Stromal cell of bone marrow (primary cell): ENCODE results near the gene POU4F1.
"Not testable (repeated sequence)": the region's sequence is repeated elsewhere in the genome, so short reads cannot be mapped to it uniquely, and the experiment has no call there.

ENCODE experiments used
- DNase-seq: peaks from one replicate; pipeline ENCODE4 v3.0.0-alpha.2; 2012; ENCODE audit warnings: low read depth

POU4F1 gene, protein sequence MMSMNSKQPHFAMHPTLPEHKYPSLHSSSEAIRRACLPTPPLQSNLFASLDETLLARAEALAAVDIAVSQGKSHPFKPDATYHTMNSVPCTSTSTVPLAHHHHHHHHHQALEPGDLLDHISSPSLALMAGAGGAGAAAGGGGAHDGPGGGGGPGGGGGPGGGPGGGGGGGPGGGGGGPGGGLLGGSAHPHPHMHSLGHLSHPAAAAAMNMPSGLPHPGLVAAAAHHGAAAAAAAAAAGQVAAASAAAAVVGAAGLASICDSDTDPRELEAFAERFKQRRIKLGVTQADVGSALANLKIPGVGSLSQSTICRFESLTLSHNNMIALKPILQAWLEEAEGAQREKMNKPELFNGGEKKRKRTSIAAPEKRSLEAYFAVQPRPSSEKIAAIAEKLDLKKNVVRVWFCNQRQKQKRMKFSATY

DNA sequence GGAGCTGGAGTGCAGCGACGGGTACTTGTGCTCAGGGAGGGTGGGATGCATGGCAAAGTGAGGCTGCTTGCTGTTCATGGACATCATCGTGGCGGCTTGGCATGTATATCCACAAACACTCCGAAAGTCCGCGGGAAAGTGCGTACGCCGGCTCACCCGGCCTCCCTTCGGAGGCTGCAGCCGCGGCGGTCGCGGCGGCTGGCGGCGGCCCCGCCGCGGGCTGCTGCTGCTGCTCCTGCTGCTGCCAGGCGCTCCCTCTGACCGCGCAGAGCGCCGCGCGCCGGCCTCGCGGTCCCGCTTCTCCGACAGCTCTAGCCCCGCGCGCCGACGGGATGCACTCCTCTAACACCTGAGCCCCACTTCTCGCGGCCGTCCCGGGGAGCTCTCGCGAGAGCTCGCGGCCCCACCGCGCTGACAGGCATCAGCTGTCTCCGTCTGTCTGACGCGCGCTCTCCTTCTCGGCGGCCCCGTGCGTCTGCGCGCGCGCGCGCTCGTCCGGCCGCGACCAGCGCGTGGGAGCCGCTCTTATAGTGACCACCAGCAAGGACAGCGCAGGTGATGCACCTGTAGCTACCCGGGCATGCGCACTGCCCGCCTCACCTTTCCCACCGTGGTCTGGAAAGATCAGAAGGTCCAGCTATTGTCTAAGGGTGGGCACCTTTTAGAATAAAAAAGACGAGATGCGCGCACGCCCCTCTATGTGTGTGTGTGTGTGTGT lies at the start of gene POU4F1:
Gene POU4F1 (minus strand): TSS at position 313 of the 718 bp plus-strand sequence. CDS start 226 bp downstream, at position 87.
- DNase-seq: no peak

DNA sequence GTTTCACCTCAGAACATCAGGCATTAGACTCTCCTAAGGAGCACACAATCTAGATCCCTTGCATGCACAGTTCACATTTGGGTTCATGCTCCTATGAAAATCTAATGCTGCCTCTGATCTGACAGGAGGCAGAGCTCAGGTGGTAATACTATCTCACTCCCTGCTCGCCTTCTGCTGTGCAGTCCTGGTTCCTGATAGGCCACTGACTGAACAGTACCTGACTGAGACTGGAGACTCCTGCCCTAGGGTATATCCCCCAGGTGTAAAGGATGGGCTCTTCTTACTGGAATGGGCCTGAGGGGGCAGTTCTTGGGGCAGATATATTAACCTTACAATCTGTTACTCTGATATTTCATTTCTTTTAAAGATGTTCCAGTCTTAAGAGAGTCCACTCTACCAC lies 49.3 kb upstream of the POU4F1 start:
- DNase-seq: no peak

DNA sequence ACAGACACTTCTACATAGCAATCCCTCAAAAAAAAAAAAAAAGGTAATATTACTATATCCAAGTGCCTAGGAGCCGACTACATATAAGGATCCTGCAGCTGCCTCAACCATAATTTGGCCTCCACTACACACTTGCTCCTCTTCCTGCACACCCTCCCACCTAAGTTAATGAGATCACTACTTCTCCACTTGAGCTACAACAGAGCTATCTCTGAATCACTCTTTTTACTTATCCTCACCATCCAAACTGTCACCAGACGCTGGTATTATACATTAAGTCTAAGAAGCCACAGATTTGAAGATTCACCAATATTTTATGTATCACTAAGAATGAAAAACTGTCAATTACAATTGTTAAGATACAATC lies 47.3 kb upstream of the POU4F1 start:
- no peak for DNase-seq

DNA sequence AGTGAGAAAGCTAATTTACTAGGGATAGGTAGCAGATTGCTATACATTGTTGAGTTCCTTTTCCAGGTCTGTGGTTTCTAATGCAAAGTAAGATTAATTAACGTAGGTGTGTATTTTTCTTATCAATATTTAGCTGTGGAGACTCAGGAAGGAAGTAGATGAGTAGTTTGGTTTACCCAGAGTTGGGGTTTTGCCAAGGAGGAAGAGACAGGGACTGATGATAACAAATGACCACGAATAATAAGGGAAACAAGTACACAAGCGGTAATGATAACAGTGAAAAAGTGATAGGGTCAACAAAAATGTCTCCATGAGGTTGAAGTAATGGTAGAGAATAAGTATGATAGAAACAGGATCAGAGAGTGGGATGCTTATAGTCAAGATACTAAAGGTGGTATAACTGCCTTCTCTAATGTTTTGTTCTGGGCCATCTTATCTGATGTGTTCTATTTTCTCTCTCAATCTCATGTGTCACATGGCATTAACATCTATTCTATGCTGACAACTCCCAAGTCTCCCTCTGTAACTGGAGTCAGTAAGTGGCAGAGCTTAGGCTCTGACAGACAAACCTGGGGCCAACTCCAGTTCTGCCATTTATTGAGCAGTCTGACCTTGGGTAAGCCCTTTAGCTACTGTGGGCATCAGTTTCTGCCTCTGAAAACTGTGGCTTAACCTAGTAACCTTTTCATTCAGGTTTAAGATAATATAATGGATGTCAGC lies 46.8 kb upstream of the POU4F1 start:
- no peak for DNase-seq

DNA sequence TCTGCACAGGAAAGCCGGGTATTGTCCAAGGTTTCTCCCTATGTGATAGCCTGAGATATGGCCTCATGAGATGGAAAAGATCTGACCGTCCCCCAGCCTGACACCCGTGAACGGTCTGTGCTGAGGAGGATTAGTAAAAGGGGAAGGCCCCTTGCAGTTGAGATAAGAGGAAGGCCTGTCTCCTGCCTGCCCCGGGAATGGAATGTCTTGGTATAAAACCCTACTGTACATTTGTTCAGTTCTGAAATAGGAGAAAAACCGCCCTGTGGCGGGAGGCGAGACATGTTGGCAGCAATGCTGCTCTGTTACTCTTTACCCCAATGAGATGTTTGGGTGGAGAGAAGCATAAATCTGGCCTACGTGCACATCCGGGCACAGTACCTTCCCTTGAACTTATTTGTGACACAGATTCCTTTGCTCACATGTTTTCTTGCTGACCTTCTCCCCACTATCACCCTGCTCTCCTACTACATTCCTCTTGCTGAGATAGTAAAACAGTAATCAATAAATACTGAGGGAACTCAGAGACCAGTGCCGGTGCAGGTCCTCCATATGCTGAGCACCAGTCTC lies 43.8 kb upstream of the POU4F1 start:
- DNase-seq: not testable (repeated sequence)

DNA sequence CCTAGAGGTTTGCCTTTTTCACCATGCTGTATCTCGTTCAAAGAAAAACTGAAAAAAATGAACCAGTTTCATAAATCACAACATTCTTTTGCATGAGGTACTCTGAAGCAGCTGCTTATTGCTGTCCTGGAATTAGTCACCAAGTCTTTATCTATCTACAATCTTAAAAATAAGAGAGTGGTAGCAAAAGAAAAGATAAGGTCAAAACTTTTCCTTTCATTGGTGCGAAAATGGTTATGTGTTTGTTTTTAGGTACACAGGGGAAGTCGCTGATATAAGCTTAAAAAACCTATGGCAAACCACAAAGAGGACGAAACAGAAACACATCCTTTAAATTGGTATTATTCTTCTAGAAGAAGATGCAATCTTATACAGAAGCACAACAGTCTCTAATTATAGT lies 34.9 kb upstream of the POU4F1 start:
- DNase-seq: no peak

DNA sequence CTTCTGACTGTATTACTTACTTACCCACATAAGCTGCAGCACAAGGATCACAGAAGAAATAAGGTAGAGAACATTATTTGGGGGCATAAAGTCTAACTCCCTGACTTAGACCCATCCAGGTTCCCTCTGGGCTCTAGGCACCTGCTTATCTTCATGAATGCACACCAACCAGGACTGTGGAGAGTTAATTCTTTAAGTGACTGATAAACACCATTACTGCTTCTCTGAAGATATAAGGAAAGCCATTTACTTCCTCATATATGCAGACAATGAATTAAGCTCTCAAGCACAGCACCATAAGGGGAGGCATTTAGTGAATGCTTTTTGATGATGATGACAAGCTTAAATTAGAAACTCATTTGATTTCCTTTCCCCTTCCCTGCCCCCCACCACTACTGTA lies 33.1 kb upstream of the POU4F1 start:
- DNase-seq: no peak

DNA sequence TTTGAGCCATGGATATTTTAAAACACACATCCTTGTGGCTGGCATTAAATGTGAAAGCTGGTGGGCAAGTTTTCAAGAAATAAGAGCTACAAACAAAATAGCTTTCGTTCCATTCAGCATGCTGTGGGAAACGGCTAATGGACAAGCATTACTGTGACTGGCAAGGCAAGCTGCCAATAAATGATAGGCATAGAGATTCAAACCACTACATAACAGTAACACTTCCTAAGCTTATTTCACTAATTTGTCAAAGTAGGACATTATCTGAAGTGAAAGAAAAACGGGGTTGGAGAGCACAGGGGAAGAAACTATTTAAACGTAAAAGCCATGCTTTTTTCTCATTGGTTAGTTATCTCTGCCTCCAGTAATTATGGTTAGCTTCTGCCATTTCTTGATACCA lies 29.6 kb upstream of the POU4F1 start:
- DNase-seq: no peak

DNA sequence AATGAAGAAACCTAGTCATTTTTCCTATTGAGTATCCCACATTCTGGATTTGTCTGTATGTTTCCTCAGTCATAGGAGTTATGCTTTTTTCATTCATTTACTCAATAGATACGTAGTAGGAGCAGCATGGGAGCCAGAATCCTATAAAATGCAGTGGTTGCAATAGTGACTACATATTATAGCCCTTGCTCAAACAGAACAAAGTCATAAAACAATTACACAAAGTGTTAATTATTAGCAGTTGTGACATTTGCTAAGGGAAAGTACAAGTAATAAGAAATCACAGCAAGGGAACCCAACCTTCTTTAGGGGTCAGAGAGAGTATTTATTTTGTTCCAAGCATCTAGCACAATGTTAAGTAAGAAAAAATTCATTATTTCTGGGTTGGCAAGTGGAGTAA lies 27.7 kb upstream of the POU4F1 start:
- DNase-seq: no peak

DNA sequence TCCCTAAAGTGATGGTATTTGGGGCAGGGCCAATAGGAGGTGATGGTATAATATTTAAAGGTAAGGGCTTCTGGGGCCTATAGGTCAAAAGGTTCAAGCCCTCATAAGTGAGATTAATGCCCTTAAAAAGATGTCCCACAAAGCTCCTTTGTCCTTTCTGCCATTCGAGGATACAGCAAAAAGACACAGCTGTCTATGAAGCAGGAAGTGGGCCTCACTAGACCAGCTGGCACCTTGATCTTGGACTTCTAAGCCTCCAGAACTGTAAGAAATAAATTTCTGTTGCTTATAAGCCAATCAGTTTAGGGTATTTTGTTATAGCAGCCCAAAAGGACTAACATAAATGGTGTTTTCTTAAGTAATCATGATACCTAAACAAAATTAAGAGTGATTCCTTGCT lies 27.2 kb upstream of the POU4F1 start:
- no peak for DNase-seq

DNA sequence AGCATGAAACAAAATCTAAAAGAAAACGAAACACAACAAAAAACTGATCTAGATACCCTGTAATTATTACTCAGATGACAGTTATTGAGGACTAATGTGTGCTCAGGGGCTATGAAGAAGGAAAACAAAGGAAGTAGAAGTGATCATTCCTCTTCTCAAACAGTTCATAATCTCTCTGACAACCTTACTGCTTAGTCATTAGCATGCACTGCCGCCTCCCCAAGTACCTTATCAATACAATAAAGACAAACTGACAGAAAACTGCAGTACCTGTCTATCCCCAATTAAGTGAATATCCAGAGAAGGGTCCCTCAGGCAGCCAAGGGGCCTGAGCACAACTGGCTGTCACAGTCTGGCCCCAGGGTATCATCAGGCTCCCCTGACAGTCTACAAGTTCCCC lies 22.0 kb upstream of the POU4F1 start:
- no peak for DNase-seq

DNA sequence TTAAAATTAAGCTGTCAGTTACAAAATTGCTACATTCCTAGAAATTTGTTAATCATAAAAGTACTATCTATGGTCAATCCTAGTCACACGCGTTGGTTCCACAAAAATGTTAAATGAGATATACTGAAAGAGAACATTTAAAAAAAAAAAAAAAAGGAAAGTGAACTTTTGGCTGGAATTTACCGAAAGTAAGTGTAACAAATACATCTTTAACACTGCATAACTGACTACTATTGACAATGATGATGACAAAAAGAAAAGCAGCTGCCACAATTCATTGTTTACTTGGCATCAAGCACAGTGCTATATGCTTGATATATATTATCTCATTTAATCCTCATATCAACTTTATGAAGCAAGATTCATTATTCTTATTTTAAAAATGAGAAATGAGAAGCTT lies 19.8 kb upstream of the POU4F1 start:
- DNase-seq: no peak

DNA sequence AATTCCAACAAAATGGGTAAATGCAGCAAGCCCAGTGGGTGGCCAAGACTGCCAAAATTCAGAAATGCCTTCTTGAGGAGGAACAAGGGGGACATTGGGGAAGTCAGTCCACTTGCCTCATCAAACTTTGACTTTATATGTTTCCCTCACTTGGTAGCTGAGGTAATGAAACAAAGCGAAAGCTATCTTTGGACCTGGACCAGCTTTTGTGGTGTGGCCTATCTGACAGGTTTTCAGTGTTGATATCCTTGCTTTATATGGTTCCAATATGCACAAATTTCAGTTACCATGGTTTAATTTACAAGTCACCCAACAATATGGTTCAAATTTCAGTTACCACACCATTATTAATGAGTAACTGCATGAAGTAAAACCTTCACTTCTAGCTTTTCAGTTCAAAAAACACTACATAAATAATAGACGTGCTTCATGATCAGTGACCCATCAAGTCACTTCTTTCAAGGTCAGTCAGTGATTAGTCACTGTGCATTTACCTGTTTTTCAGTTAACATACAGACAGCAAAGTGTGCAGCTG lies 17.7 kb upstream of the POU4F1 start:
- DNase-seq: no peak

DNA sequence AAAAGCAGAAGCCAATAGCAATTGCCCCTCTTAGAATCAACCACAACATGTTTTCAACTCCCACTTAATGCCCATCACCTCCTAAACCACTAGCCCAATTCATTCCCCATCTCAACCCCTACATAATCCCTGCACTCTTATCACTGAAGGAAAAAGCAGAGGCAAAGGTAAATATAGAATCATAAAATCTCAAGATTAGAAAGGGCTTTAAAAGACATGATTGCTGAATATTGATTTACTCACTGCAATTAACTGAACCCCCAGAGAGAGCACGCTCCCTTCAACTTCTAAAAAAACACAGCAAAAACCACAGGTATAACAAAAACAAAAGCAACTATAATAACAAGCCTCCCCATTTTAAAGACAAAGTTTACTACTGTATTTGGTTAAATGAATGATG lies 15.1 kb upstream of the POU4F1 start:
- no peak for DNase-seq

DNA sequence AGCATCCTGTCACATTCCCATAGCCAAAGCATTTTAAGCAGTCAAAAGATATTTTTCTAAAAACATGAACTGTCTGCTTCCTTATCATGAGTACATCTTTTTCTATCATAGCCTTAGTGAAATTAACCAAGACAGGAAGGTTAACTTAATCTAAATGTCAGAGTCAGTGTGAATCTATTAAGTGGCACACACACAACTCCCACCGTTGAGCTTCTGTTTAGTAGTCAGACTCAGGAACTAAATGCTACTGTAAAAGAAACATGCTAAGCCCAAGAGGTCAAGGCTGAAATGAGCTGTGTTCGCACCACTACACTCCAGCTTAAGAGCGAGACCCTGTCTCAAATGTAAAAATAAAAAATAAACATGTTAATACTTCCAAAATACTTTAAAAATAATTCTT lies 7.7 kb upstream of the POU4F1 start:
- no peak for DNase-seq

DNA sequence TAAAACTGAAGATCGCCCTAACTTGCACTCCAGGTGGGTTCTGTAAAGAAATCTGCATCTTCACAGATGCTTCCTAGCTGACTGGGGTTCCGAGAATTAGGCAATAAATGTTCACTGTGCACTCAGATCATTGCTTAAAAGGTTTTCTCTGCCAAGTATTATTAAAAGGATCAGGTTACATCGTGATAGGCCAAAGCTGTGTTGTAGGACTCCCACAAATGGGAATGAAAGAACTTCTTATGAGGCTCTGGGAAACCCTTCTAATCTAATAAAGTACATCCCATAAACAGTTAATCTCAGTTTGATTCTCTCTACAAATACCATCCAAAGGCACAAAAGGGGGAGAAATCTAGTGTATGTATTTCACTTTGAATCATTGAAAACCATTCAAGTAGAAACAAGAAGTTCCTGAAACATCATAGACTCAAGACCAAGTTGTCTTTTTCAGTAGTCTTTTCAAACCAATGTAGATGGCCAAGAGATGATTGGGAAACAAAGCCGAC lies 7.1 kb upstream of the POU4F1 start:
- DNase-seq: no peak

DNA sequence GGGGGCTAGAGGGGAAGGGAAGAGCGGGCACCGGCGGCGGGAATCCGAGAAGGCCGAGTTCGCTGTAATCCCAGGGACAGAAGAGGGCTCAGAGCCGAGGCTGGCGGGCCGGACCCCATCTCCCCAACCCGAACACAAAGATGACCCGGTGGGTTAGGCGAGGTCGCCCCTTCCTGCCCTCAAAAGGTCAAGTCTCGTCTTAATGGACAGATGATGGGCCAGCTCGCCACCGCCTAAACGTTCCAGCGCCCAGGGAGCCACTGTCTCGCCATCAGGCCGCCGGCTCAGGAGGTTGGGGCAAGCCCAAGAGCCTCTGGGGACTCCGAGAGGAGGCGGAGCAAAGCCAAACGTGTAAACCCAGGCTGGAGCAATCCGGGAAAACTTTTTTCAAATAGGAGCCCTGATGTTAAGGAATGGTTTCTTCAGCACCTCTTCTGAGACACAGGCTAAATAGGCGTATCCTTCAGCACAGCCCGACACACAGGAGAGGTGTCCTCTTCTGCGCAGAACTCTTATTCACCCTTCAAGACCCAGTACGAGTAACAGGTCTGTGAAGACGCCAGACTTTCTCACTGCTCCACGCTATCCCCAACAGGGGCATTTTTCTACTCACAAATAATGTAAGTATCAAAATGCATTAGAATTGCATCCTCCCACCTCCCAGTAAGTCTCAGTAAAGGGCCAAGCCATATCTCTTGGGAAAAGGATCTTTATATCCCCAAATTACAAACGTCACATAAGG lies 6.3 kb upstream of the POU4F1 start:
- no peak for DNase-seq

DNA sequence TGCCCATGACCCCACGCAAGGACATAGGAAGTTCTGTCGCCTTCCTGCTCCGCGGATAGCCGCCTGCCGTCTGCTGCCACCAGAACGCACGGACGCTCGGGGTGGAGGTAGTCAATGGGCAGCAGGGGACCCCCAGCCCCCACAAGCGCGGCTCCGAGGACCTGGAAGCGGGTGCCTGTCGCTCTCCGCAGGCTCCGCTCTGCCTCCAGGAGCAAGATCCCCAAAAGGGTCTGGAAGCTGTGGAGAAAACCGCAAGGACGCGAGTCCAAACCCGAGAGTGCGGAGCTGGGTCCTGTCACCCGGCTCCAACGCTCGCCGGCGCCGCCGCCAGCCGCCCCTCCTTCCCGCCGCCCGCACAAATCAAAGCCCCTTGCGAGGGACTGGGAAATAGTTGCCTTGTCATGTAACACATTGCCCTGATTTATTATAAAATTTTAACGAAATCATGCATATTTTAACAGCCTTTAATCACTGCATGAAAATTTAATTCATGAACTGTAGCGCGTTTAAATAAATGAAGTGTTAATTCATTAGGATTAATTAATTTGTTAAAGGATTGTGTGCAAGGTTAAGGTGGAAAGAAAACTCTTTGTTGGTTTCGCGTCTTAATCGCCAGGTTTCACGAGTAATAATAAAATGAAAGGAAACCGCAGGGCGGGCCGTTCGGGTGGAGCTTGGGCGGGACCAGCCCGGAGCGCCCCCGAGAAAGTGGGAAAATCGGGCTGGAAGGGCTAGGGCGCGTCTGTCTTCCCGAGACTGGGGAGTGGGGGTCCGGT lies 5.5 kb upstream of the POU4F1 start:
- DNase-seq: no peak

DNA sequence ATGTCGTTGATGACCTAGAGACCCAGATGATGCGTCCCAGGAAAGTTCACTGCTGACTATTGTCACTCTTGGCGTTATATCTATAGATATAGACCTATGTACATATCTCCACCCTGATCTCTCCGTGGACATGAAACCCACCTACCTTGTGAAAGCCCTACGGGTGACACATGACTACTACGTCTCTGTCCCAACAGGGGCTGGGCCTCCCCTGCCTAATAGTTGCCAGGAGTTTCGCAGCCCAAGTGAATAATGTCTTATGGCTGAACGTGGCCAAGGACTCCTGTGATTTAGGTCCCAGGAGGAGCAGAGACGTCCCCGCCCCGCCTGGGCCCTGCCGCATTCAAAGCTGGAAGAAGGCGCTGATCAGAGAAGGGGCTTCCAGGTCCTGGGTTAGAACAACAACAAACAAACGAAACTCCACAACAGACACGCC lies 4.9 kb upstream of the POU4F1 start:
- DNase-seq: no peak

DNA sequence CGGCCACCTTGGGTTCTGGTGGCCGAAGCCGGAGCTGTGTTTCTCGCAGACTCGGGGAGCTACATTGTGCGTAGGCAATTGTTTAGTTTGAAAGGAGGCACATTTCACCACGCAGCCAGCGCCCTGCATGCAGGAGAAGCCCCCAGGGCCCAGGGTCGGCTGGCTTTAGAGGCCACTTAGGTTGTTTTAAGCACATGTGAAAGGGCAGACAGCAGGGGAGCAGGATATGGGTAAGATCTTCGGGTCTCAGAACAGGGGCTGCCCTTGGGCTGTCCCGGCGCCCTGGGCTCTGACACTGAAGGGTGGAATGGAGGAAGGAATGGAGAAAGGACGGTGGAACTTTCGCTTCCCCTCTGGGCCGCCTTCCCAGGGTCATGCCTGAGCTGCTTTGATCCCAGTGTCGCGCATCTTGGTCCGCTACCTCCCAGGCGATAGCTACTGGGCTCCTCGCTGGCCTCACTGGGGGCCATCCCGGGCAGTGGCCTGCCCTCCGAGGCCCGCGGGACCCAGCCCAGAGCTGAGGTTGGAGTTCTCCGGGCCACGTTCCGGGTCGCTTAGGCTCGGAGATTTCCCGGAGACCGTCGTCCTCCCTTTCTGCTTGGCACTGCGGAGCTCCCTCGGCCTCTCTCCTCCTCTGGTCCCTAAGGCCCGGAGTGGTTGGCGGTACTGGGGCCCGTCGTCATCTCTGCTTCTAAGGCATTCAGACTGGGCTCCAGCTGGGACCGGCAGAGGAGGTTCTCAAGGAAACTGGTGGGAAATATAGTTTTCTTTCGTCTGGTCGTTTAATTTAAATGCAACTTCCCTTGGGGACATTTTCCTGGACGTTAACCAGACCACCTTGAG lies 4.3 kb upstream of the POU4F1 start:
- no peak for DNase-seq
